Skeletal muscle satellite cell (primary cell): ENCODE measurements around the gene WDR7.
A peak's percentile ranks its signal among the peaks of the same experiment; 100 is the strongest.

Experiments used
- H3K27me3 ChIP-seq: 2 replicates; pipeline ENCODE4 v1.7.0; 2013; ENCODE audit warnings: low read length; ENCODE audit not compliant: control insufficient read depth, insufficient read depth
- H3K36me3 ChIP-seq: 2 replicates; pipeline ENCODE4 v1.7.0; 2013; ENCODE audit warnings: mild to moderate bottlenecking, control low read depth, low read length; ENCODE audit not compliant: insufficient read depth
- H3K4me1 ChIP-seq: 2 replicates; pipeline ENCODE4 v1.7.0; 2013; ENCODE audit warnings: low read length; ENCODE audit not compliant: control insufficient read depth, insufficient read depth
- H3K4me2 ChIP-seq: 2 replicates; pipeline ENCODE4 v1.7.0; 2013; ENCODE audit warnings: mild to moderate bottlenecking, low read length
- H3K4me3 ChIP-seq: 2 replicates; pipeline ENCODE4 v1.7.0; 2013; ENCODE audit warnings: low read length
- H3K9ac ChIP-seq: 2 replicates; pipeline ENCODE4 v1.7.0; 2013; ENCODE audit warnings: mild to moderate bottlenecking, low read depth, low read length, moderate library complexity
- H3K9me3 ChIP-seq: replicated peaks from 2 replicates; pipeline ENCODE4 v1.7.0; 2013; ENCODE audit warnings: mild to moderate bottlenecking, control low read depth, low read length

WDR7 gene

GRCh38 chr18:56815926-56816325, 164.8 kb downstream of the WDR7 start:
- no peak overlapping the region for H3K9ac ChIP-seq
- no peak overlapping the region for H3K4me3 ChIP-seq

GRCh38 chr18:56823986-56824565, 172.9 kb downstream of the WDR7 start:
- no peaks in the 10 kb centered on the region for H3K4me1 ChIP-seq
- no peaks in the 10 kb centered on the region for H3K9me3 ChIP-seq
- H3K9ac ChIP-seq = no peak overlapping the region
- no peak overlapping the region for H3K4me3 ChIP-seq
- no peaks in the 10 kb centered on the region for H3K27me3 ChIP-seq
- no peaks in the 10 kb centered on the region for H3K36me3 ChIP-seq
- H3K4me2 ChIP-seq = no peak overlapping the region

More at GRCh38 chr18:56815926-56816325, 164.8 kb downstream of the WDR7 start:
- H3K27me3 ChIP-seq = no peaks in the 10 kb centered on the region
- no peak overlapping the region for H3K4me2 ChIP-seq
- H3K4me1 ChIP-seq = no peaks in the 10 kb centered on the region
- no peaks in the 10 kb centered on the region for H3K9me3 ChIP-seq
- H3K36me3 ChIP-seq = no peaks in the 10 kb centered on the region

- no peak overlapping the region for H3K4me2 ChIP-seq
- H3K9ac ChIP-seq = no peak overlapping the region
- no peaks in the 10 kb centered on the region for H3K9me3 ChIP-seq
- H3K4me3 ChIP-seq = no peak overlapping the region
- no peaks in the 10 kb centered on the region for H3K36me3 ChIP-seq
- H3K4me1 ChIP-seq = no peaks in the 10 kb centered on the region
- H3K27me3 ChIP-seq = no peaks in the 10 kb centered on the region
Observed at GRCh38 chr18:56825321-56825720, 174.2 kb downstream of the WDR7 start.

GRCh38 chr18:56825878-56826277, 174.7 kb downstream of the WDR7 start:
- no peak overlapping the region for H3K4me2 ChIP-seq
- no peak overlapping the region for H3K4me3 ChIP-seq
- H3K4me1 ChIP-seq = no peaks in the 10 kb centered on the region
- no peak overlapping the region for H3K9ac ChIP-seq
- H3K36me3 ChIP-seq = no peaks in the 10 kb centered on the region
- no peaks in the 10 kb centered on the region for H3K9me3 ChIP-seq
- no peaks in the 10 kb centered on the region for H3K27me3 ChIP-seq

GRCh38 chr18:56831988-56832387, 180.8 kb downstream of the WDR7 start:
- Histone ChIP-seq H3K4me3 (no peak overlapping the region), H3K9me3 (no peaks in the 10 kb centered on the region), H3K4me1 (peaks cover 11% of the 10 kb centered on the region), H3K36me3 (no peaks in the 10 kb centered on the region), H3K27me3 (no peaks in the 10 kb centered on the region), H3K9ac (no peak overlapping the region), H3K4me2 (no peak overlapping the region)

- Histone ChIP-seq H3K36me3 (no peaks in the 10 kb centered on the region), H3K9ac (no peak overlapping the region), H3K4me2 (peak overlapping the region; percentile 43), H3K4me3 (no peak overlapping the region), H3K4me1 (peaks cover 11% of the 10 kb centered on the region), H3K9me3 (no peaks in the 10 kb centered on the region), H3K27me3 (no peaks in the 10 kb centered on the region)
Observed at GRCh38 chr18:56835331-56835730, 184.2 kb downstream of the WDR7 start.

GRCh38 chr18:56836173-56836572, 185.0 kb downstream of the WDR7 start:
- Histone ChIP-seq H3K27me3 (no peaks in the 10 kb centered on the region), H3K4me2 (no peak overlapping the region), H3K4me1 (peaks cover 11% of the 10 kb centered on the region), H3K9me3 (no peaks in the 10 kb centered on the region), H3K9ac (no peak overlapping the region), H3K36me3 (no peaks in the 10 kb centered on the region), H3K4me3 (no peak overlapping the region)

GRCh38 chr18:56841836-56842235, 190.7 kb downstream of the WDR7 start:
- peaks cover 8% of the 10 kb centered on the region for H3K4me1 ChIP-seq
- no peaks in the 10 kb centered on the region for H3K9me3 ChIP-seq

GRCh38 chr18:56843241-56843640, 192.1 kb downstream of the WDR7 start:
- H3K4me1 ChIP-seq = peaks cover 8% of the 10 kb centered on the region
- H3K36me3 ChIP-seq = no peaks in the 10 kb centered on the region
- no peaks in the 10 kb centered on the region for H3K27me3 ChIP-seq

More at GRCh38 chr18:56841836-56842235, 190.7 kb downstream of the WDR7 start:
- H3K27me3 ChIP-seq = no peaks in the 10 kb centered on the region
- H3K4me2 ChIP-seq = no peak overlapping the region
- H3K36me3 ChIP-seq = no peaks in the 10 kb centered on the region
- no peak overlapping the region for H3K9ac ChIP-seq
- H3K4me3 ChIP-seq = no peak overlapping the region

GRCh38 chr18:56844556-56844955, 193.4 kb downstream of the WDR7 start:
- peaks cover 8% of the 10 kb centered on the region for H3K4me1 ChIP-seq
- no peak overlapping the region for H3K9ac ChIP-seq
- H3K27me3 ChIP-seq = no peaks in the 10 kb centered on the region
- no peak overlapping the region for H3K4me2 ChIP-seq
- no peaks in the 10 kb centered on the region for H3K36me3 ChIP-seq
- no peaks in the 10 kb centered on the region for H3K9me3 ChIP-seq
- no peak overlapping the region for H3K4me3 ChIP-seq

More at GRCh38 chr18:56843241-56843640, 192.1 kb downstream of the WDR7 start:
- Histone ChIP-seq H3K9ac (no peak overlapping the region), H3K4me2 (no peak overlapping the region), H3K9me3 (no peaks in the 10 kb centered on the region), H3K4me3 (no peak overlapping the region)

GRCh38 chr18:56851774-56852173, 200.6 kb downstream of the WDR7 start:
- H3K4me2 ChIP-seq = no peak overlapping the region
- no peaks in the 10 kb centered on the region for H3K27me3 ChIP-seq
- no peak overlapping the region for H3K9ac ChIP-seq
- no peaks in the 10 kb centered on the region for H3K4me1 ChIP-seq
- H3K36me3 ChIP-seq = no peaks in the 10 kb centered on the region
- H3K4me3 ChIP-seq = no peak overlapping the region
- H3K9me3 ChIP-seq = no peaks in the 10 kb centered on the region

- Histone ChIP-seq H3K4me1 (no peaks in the 10 kb centered on the region), H3K9ac (no peak overlapping the region), H3K36me3 (no peaks in the 10 kb centered on the region), H3K4me3 (no peak overlapping the region), H3K27me3 (no peaks in the 10 kb centered on the region), H3K9me3 (no peaks in the 10 kb centered on the region), H3K4me2 (no peak overlapping the region)
Observed at GRCh38 chr18:56853961-56854360, 202.8 kb downstream of the WDR7 start.
